Measurements from ENCODE around the gene DMRT2.

The DMRT2 gene

GRCh38 chr9:1094749-1095148 lies 44.6 kb downstream of the DMRT2 start:
- no peak for DNase-seq (ENCODE audit: low read depth)

GRCh38 chr9:1096155-1096964 lies 46.2 kb downstream of the DMRT2 start:
- no peak for DNase-seq (ENCODE audit: low read depth)

- DNase-seq (ENCODE audit: low read depth), result no peak
Observed at GRCh38 chr9:1098551-1098950, 48.4 kb downstream of the DMRT2 start.

GRCh38 chr9:1100201-1100600 lies 50.0 kb downstream of the DMRT2 start:
- no peak for DNase-seq (ENCODE audit: low read depth)

DNA sequence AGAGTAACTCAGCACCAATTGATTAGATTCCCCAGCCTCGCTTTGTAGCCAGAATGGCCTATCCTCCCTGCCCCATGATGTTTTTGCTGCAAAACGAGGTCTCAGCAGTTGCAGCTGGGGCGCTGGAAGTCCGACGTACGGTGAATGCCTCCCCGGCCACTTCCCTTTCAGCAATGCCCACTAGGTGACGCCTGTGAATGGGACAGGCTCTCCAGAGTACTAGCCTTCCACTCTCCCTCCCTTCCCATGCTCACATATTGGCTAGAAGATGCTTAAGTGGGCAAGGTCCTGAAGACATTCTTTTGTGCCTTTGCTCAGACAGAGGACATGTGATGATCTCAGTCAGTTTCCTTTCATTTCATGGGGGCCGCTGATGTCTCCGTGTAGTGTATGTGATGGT lies 50.8 kb downstream of the DMRT2 start:
- DNase-seq (ENCODE audit: low read depth), result peak; percentile 28

- no peak for DNase-seq (ENCODE audit: low read depth)
Observed at GRCh38 chr9:1101846-1102641, 51.9 kb downstream of the DMRT2 start.

DNA sequence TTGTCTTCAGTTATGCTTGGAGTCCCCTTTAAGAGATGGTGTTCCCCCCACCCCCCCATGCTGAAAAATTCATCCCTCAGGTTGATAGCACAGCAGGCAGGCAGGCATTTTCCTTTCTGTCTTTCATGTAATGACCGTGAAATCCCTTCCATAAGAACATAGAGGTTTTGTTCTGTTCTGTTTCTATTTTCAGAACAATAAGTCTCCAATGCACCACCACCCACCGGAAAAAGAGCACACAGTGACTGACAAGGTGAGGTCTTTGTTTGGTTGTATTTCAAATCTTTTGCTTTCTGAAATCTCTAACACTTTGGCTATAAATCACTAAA lies 52.4 kb downstream of the DMRT2 start:
- no peak for DNase-seq (ENCODE audit: low read depth)

All from EH (cell line).